ENCODE data around the gene ITIH3.

GRCh38 chr3:52809149-52809548 is 14.6 kb downstream of the ITIH3 start:
- TF ChIP-seq, protein P1, sequence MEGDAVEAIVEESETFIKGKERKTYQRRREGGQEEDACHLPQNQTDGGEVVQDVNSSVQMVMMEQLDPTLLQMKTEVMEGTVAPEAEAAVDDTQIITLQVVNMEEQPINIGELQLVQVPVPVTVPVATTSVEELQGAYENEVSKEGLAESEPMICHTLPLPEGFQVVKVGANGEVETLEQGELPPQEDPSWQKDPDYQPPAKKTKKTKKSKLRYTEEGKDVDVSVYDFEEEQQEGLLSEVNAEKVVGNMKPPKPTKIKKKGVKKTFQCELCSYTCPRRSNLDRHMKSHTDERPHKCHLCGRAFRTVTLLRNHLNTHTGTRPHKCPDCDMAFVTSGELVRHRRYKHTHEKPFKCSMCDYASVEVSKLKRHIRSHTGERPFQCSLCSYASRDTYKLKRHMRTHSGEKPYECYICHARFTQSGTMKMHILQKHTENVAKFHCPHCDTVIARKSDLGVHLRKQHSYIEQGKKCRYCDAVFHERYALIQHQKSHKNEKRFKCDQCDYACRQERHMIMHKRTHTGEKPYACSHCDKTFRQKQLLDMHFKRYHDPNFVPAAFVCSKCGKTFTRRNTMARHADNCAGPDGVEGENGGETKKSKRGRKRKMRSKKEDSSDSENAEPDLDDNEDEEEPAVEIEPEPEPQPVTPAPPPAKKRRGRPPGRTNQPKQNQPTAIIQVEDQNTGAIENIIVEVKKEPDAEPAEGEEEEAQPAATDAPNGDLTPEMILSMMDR (IDR thresholded peaks at IDR 0.05): no peak
- TF ChIP-seq TCF7L2 (IDR thresholded peaks at IDR 0.05; ENCODE audit: low read depth, low read length) (no peak), SIN3A (IDR thresholded peaks at IDR 0.05; ENCODE audit: borderline replicate concordance, insufficient read depth, low read depth, low read length) (no peak)
